ENCODE data around the gene ITGA2B.

The ITGA2B gene

GRCh38 chr17:44385287-44386181 lies 3.9 kb downstream of the ITGA2B start:
- POLR2A ChIA-PET: interaction anchor here (0.6 to 1.5 kb wide), 13 partner anchors 9 to 185 kb away, joined by 3 to 8 read pairs (median 4); partner anchors contain the start of gene GPATCH8
- CTCF ChIA-PET: interaction anchor here (0.6 to 1.5 kb wide), 5 partner anchors 9 to 259 kb away, joined by 3 to 7 read pairs (median 4); partner anchors contain the start of gene FAM171A2
- peak; percentile 94 for DNase-seq (ENCODE audit: extremely low spot score)
- no peak for TF ChIP-seq FOXM1 (IDR thresholded peaks at IDR 0.05; ENCODE audit: borderline replicate concordance)
- TF ChIP-seq ARNT (IDR thresholded peaks at IDR 0.05): no peak
- TF ChIP-seq L3MBTL2 (conservative IDR thresholded peaks at IDR 0.05): peak; percentile 42
- no peak for TF ChIP-seq TARDBP (IDR thresholded peaks at IDR 0.05)

GRCh38 chr17:44384823-44385286 lies 4.6 kb downstream of the ITGA2B start:
- CTCF ChIA-PET: interaction anchor here (0.6 to 1.5 kb wide), 5 partner anchors 9 to 258 kb away, joined by 3 to 7 read pairs (median 4); partner anchors contain the start of gene FAM171A2
- no peak for DNase-seq (ENCODE audit: extremely low spot score)
- POLR2A ChIA-PET: interaction anchor here (0.6 to 1.5 kb wide), 10 partner anchors 9 to 118 kb away, joined by 3 to 8 read pairs (median 4); partner anchors contain the start of gene GPATCH8
- TF ChIP-seq L3MBTL2 (conservative IDR thresholded peaks at IDR 0.05): peak; percentile 95
- no peak for TF ChIP-seq ZNF384 (IDR thresholded peaks at IDR 0.05)

- ChIA-PET POLR2A (interaction anchor here (0.7 to 1.5 kb wide), 3 partner anchors 14 to 119 kb away, joined by 3 to 5 read pairs (median 3); partner anchors contain the start of gene GPATCH8), CTCF (no interaction called here)
- TF ChIP-seq BHLHE40 (IDR thresholded peaks at IDR 0.05; ENCODE audit: borderline replicate concordance) (no peak), ELF4 (IDR thresholded peaks at IDR 0.05) (no peak)
- no peak for DNase-seq (ENCODE audit: extremely low spot score)
Measured at GRCh38 chr17:44384281-44384822, 5.1 kb downstream of the ITGA2B start.

- TF ChIP-seq SUZ12 (IDR thresholded peaks at IDR 0.05) (no peak), BHLHE40 (IDR thresholded peaks at IDR 0.05; ENCODE audit: borderline replicate concordance) (no peak), NFRKB (IDR thresholded peaks at IDR 0.05) (no peak), LEF1 (IDR thresholded peaks at IDR 0.05; ENCODE audit: borderline replicate concordance) (no peak), TARDBP (IDR thresholded peaks at IDR 0.05) (no peak), ARNT (IDR thresholded peaks at IDR 0.05) (no peak), ZNF384 (IDR thresholded peaks at IDR 0.05) (no peak), FOXK2 (IDR thresholded peaks at IDR 0.05) (no peak), SP1 (IDR thresholded peaks at IDR 0.05) (no peak), CTBP1 (IDR thresholded peaks at IDR 0.05; ENCODE audit: borderline replicate concordance) (no peak), FOXM1 (IDR thresholded peaks at IDR 0.05; ENCODE audit: borderline replicate concordance) (no peak)
- ChIA-PET POLR2A (no interaction called here), CTCF (no interaction called here)
- no peak for DNase-seq (ENCODE audit: extremely low spot score)
Measured at GRCh38 chr17:44383861-44384260, 5.6 kb downstream of the ITGA2B start.

GRCh38 chr17:44383363-44383762 lies 6.1 kb downstream of the ITGA2B start:
- no peak for DNase-seq (ENCODE audit: extremely low spot score)
- POLR2A ChIA-PET: no interaction called here
- TF ChIP-seq ARNT (IDR thresholded peaks at IDR 0.05) (no peak), BHLHE40 (IDR thresholded peaks at IDR 0.05; ENCODE audit: borderline replicate concordance) (no peak), SP1 (IDR thresholded peaks at IDR 0.05) (no peak), CTBP1 (IDR thresholded peaks at IDR 0.05; ENCODE audit: borderline replicate concordance) (no peak), SUZ12 (IDR thresholded peaks at IDR 0.05) (no peak), ZNF384 (IDR thresholded peaks at IDR 0.05) (no peak), FOXA1 (IDR thresholded peaks at IDR 0.05) (no peak), LEF1 (IDR thresholded peaks at IDR 0.05; ENCODE audit: borderline replicate concordance) (no peak), L3MBTL2 (conservative IDR thresholded peaks at IDR 0.05) (no peak), HDGF (IDR thresholded peaks at IDR 0.05; ENCODE audit: borderline replicate concordance) (no peak), FOXM1 (IDR thresholded peaks at IDR 0.05; ENCODE audit: borderline replicate concordance) (no peak), FOXK2 (IDR thresholded peaks at IDR 0.05) (no peak), NFRKB (IDR thresholded peaks at IDR 0.05) (no peak), ELF4 (IDR thresholded peaks at IDR 0.05) (no peak), PKNOX1 (IDR thresholded peaks at IDR 0.05) (no peak)
- CTCF ChIA-PET: no interaction called here

- DNase-seq (ENCODE audit: extremely low spot score): no peak
- no peak for TF ChIP-seq FOXA1 (IDR thresholded peaks at IDR 0.05)
- TF ChIP-seq FOXM1 (IDR thresholded peaks at IDR 0.05; ENCODE audit: borderline replicate concordance): no peak
- TF ChIP-seq L3MBTL2 (conservative IDR thresholded peaks at IDR 0.05): no peak
- TF ChIP-seq SUZ12 (IDR thresholded peaks at IDR 0.05): no peak
- no peak for TF ChIP-seq FOXK2 (IDR thresholded peaks at IDR 0.05)
- TF ChIP-seq SP1 (IDR thresholded peaks at IDR 0.05): no peak
- TF ChIP-seq ARNT (IDR thresholded peaks at IDR 0.05): no peak
- no peak for TF ChIP-seq BHLHE40 (IDR thresholded peaks at IDR 0.05; ENCODE audit: borderline replicate concordance)
- TF ChIP-seq HDGF (IDR thresholded peaks at IDR 0.05; ENCODE audit: borderline replicate concordance): no peak
- no peak for TF ChIP-seq TARDBP (IDR thresholded peaks at IDR 0.05)
- TF ChIP-seq NFRKB (IDR thresholded peaks at IDR 0.05): no peak
- TF ChIP-seq CTBP1 (IDR thresholded peaks at IDR 0.05; ENCODE audit: borderline replicate concordance): no peak
- no peak for TF ChIP-seq ELF4 (IDR thresholded peaks at IDR 0.05)
- TF ChIP-seq PKNOX1 (IDR thresholded peaks at IDR 0.05): no peak
- no peak for TF ChIP-seq LEF1 (IDR thresholded peaks at IDR 0.05; ENCODE audit: borderline replicate concordance)
- CTCF ChIA-PET: no interaction called here
- POLR2A ChIA-PET: interaction anchor here (1.1 kb wide), 1 partner anchor 13 kb away, joined by 3 read pairs; no protein-coding TSS in a partner anchor
Measured at GRCh38 chr17:44382917-44383316, 6.5 kb downstream of the ITGA2B start.
